GM23338 (cell line): ENCODE measurements around the gene CAPN8. TPM values are rescaled to one million over a fixed set of nuclear protein-coding genes. Genes with fewer than 3 reads are reported as not detected.

Experiments used
- ATAC-seq: fragments of 200-7000 bp; cut with Tn5 transposase; 3 replicates; pipeline ENCODE4 v1.9.1; 2020
- DNase-seq: peaks from one replicate; pipeline ENCODE4 v3.0.0-alpha.2; 2015; ENCODE audit warnings: low spot score
- H2AFZ ChIP-seq: fragments of 200-600 bp; sonication (generic); 2 replicates; pipeline ENCODE4 v1.8.0; 2016; ENCODE audit warnings: antibody characterized with exemption, mild to moderate bottlenecking, moderate library complexity
- H3F3A ChIP-seq: fragments of 200-600 bp; sonication (generic); replicated peaks from 2 replicates; pipeline ENCODE4 v1.8.0; 2017; ENCODE audit warnings: antibody characterized with exemption, mixed run types, low read depth
- H3K27ac ChIP-seq: fragments of 200-600 bp; sonication (generic); 2 replicates; pipeline ENCODE4 v1.6.1; 2016; ENCODE audit warnings: low read depth
- H3K27me3 ChIP-seq: fragments of 200-600 bp; sonication (generic); 2 replicates; pipeline ENCODE4 v1.8.0; 2016; ENCODE audit warnings: mild to moderate bottlenecking, mixed run types, moderate library complexity; ENCODE audit not compliant: insufficient read depth
- H3K36me3 ChIP-seq: fragments of 200-600 bp; sonication (generic); 2 replicates; pipeline ENCODE4 v1.8.0; 2016; ENCODE audit warnings: mild to moderate bottlenecking; ENCODE audit not compliant: insufficient read depth
- H3K4me1 ChIP-seq: fragments of 200-600 bp; sonication (generic); 2 replicates; pipeline ENCODE4 v1.8.0; 2016; ENCODE audit warnings: mild to moderate bottlenecking, moderate library complexity; ENCODE audit not compliant: insufficient read depth
- H3K4me2 ChIP-seq: fragments of 200-600 bp; sonication (generic); 2 replicates; pipeline ENCODE4 v1.7.1; 2017; ENCODE audit warnings: mixed run types
- H3K4me3 ChIP-seq: fragments of 200-600 bp; sonication (generic); 2 replicates; pipeline ENCODE4 v1.6.1; 2016; ENCODE audit warnings: mixed run types
- H3K79me2 ChIP-seq: fragments of 200-600 bp; sonication (generic); replicated peaks from 2 replicates; pipeline ENCODE4 v1.8.0; 2017; ENCODE audit warnings: mild to moderate bottlenecking; ENCODE audit not compliant: insufficient read depth
- H3K9me2 ChIP-seq: fragments of 200-600 bp; sonication (generic); 2 replicates; pipeline ENCODE4 v1.8.0; 2017; ENCODE audit not compliant: insufficient read depth
- H4K20me1 ChIP-seq: fragments of 200-600 bp; sonication (generic); replicated peaks from 2 replicates; pipeline ENCODE4 v1.8.0; 2017; ENCODE audit warnings: mild to moderate bottlenecking; ENCODE audit not compliant: insufficient read depth
- H3K27ac Mint-ChIP-seq: 2 replicates; pipeline ENCODE4 v1.8.0; 2020; ENCODE audit warnings: inconsistent platforms, mild to moderate bottlenecking, moderate library complexity, mixed read lengths
- H3K27me3 Mint-ChIP-seq: 3 replicates; pipeline ENCODE4 v1.8.0; 2022; ENCODE audit warnings: low read depth, mild to moderate bottlenecking, moderate library complexity, mixed read lengths, inconsistent platforms; ENCODE audit not compliant: insufficient read depth, poor library complexity
- H3K36me3 Mint-ChIP-seq: 3 replicates; pipeline ENCODE4 v1.8.0; 2021; ENCODE audit warnings: low read depth, mild to moderate bottlenecking, inconsistent platforms, moderate library complexity, mixed read lengths
- H3K4me1 Mint-ChIP-seq: 3 replicates; pipeline ENCODE4 v1.8.0; 2020; ENCODE audit warnings: mild to moderate bottlenecking, inconsistent platforms, mixed read lengths
- H3K4me3 Mint-ChIP-seq: 3 replicates; pipeline ENCODE4 v1.8.0; 2021; ENCODE audit warnings: moderate library complexity, mild to moderate bottlenecking, inconsistent platforms, mixed read lengths
- H3K9me3 Mint-ChIP-seq: 3 replicates; pipeline ENCODE4 v1.8.0; 2020; ENCODE audit warnings: moderate library complexity, mild to moderate bottlenecking, inconsistent platforms, mixed read lengths
- CREB1 ChIP-seq: fragments of 250-450 bp; sonication (Bioruptor Pico); IDR thresholded peaks from 2 replicates; pipeline ENCODE4 v1.5.0; 2020; ENCODE audit warnings: low read depth, mild to moderate bottlenecking, moderate library complexity
- EZH2 ChIP-seq: fragments of 200-600 bp; sonication (generic); IDR thresholded peaks from one replicate; pipeline ENCODE4 v1.8.0; 2017; ENCODE audit warnings: antibody characterized with exemption, mild to moderate bottlenecking, low read depth; ENCODE audit not compliant: unreplicated experiment
- EZH2phosphoT487 ChIP-seq: fragments of 200-600 bp; sonication (generic); IDR thresholded peaks from one replicate; pipeline ENCODE4 v1.8.1; 2018; ENCODE audit warnings: antibody characterized with exemption; ENCODE audit not compliant: unreplicated experiment
- JUNB ChIP-seq: IDR thresholded peaks from one replicate; pipeline ENCODE4 v1.6.1; 2016; ENCODE audit warnings: antibody characterized with exemption; ENCODE audit not compliant: unreplicated experiment
- NANOG ChIP-seq: IDR thresholded peaks from 2 replicates; pipeline ENCODE4 v1.6.1; 2016; ENCODE audit warnings: antibody characterized with exemption, borderline replicate concordance
- POLR2AphosphoS5 ChIP-seq: IDR thresholded peaks from 2 replicates; pipeline ENCODE4 v1.6.1; 2016; ENCODE audit warnings: antibody characterized with exemption, low read depth
- ZNF114 ChIP-seq: fragments of 250-450 bp; sonication (Bioruptor Pico); IDR thresholded peaks from 2 replicates; pipeline ENCODE4 v1.5.0; 2020; ENCODE audit warnings: mild to moderate bottlenecking, moderate library complexity
- ZNF331 ChIP-seq: fragments of 250-450 bp; sonication (Bioruptor Pico); IDR thresholded peaks from 2 replicates; pipeline ENCODE4 v1.5.0; 2020; ENCODE audit warnings: low read depth, mild to moderate bottlenecking, moderate library complexity
- polyA plus RNA-seq: library from polyadenylated mRNA; unstranded; fragments of >200 nt; fragmentation: Nextera tagmentation; extraction: Ambion mirVana; gene quantifications from 2 replicates; pipeline ENCODE4 v1.2.1, GENCODE V29; 2016
- total RNA-seq: library from RNA; depleted of rRNA; stranded (reverse); fragments of >200 nt; shearing (Covaris generic); gene quantifications from 2 replicates; pipeline ENCODE4 v1.2.3, GENCODE V29; 2014
- TF ChIP-seq, protein P1 (sequence below): IDR thresholded peaks from 2 replicates; pipeline ENCODE4 v1.6.1; 2016; ENCODE audit warnings: antibody characterized with exemption
- TF ChIP-seq, protein P2 (sequence below): fragments of 250-450 bp; sonication (Bioruptor Pico); IDR thresholded peaks from 2 replicates; pipeline ENCODE4 v1.5.0; 2020; ENCODE audit warnings: mild to moderate bottlenecking, moderate library complexity
- TF ChIP-seq, protein P3 (sequence below), 2 experiments: fragments of 200-600 bp in 1 of 2; sonication (generic) in 1 of 2; conservative IDR thresholded peaks; 2 replicates each; pipeline versions ENCODE4 v1.5.1 to v1.6.1; 2016 to 2017; ENCODE audit warnings: antibody characterized with exemption in 2 of 2, low read depth in 2 of 2, mild to moderate bottlenecking in 2 of 2, moderate library complexity in 1 of 2

The CAPN8 gene
- total and polyA plus RNA-seq, 2 experiments from 2014 or later = not detected

DNA sequence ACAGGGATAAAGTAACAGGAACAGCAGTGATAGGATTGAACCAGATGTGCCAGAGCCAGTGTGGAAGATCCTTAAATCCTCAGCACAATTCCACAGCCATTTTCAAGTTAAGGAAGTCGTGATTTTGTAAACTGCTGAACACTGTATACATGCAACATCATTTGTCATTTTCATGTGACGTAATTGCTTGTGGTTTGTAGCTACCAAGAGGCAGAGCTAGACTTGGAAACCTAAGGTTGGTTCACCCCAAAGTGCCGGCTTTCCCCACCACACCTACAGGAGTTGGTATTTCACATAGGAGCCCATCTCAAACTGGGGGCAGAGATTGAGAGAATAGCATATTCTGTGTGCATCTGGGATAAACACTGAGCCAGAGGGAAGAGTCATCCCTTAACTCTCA lies 113.9 kb downstream of the CAPN8 start:
- TF ChIP-seq ZNF114 = no peak
- TF ChIP-seq, protein P1, sequence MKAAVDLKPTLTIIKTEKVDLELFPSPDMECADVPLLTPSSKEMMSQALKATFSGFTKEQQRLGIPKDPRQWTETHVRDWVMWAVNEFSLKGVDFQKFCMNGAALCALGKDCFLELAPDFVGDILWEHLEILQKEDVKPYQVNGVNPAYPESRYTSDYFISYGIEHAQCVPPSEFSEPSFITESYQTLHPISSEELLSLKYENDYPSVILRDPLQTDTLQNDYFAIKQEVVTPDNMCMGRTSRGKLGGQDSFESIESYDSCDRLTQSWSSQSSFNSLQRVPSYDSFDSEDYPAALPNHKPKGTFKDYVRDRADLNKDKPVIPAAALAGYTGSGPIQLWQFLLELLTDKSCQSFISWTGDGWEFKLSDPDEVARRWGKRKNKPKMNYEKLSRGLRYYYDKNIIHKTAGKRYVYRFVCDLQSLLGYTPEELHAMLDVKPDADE = no peak
- no peak for TF ChIP-seq EZH2
- no peak for TF ChIP-seq ZNF331 (CRISPR knock-in tag)
- TF ChIP-seq, protein P2, sequence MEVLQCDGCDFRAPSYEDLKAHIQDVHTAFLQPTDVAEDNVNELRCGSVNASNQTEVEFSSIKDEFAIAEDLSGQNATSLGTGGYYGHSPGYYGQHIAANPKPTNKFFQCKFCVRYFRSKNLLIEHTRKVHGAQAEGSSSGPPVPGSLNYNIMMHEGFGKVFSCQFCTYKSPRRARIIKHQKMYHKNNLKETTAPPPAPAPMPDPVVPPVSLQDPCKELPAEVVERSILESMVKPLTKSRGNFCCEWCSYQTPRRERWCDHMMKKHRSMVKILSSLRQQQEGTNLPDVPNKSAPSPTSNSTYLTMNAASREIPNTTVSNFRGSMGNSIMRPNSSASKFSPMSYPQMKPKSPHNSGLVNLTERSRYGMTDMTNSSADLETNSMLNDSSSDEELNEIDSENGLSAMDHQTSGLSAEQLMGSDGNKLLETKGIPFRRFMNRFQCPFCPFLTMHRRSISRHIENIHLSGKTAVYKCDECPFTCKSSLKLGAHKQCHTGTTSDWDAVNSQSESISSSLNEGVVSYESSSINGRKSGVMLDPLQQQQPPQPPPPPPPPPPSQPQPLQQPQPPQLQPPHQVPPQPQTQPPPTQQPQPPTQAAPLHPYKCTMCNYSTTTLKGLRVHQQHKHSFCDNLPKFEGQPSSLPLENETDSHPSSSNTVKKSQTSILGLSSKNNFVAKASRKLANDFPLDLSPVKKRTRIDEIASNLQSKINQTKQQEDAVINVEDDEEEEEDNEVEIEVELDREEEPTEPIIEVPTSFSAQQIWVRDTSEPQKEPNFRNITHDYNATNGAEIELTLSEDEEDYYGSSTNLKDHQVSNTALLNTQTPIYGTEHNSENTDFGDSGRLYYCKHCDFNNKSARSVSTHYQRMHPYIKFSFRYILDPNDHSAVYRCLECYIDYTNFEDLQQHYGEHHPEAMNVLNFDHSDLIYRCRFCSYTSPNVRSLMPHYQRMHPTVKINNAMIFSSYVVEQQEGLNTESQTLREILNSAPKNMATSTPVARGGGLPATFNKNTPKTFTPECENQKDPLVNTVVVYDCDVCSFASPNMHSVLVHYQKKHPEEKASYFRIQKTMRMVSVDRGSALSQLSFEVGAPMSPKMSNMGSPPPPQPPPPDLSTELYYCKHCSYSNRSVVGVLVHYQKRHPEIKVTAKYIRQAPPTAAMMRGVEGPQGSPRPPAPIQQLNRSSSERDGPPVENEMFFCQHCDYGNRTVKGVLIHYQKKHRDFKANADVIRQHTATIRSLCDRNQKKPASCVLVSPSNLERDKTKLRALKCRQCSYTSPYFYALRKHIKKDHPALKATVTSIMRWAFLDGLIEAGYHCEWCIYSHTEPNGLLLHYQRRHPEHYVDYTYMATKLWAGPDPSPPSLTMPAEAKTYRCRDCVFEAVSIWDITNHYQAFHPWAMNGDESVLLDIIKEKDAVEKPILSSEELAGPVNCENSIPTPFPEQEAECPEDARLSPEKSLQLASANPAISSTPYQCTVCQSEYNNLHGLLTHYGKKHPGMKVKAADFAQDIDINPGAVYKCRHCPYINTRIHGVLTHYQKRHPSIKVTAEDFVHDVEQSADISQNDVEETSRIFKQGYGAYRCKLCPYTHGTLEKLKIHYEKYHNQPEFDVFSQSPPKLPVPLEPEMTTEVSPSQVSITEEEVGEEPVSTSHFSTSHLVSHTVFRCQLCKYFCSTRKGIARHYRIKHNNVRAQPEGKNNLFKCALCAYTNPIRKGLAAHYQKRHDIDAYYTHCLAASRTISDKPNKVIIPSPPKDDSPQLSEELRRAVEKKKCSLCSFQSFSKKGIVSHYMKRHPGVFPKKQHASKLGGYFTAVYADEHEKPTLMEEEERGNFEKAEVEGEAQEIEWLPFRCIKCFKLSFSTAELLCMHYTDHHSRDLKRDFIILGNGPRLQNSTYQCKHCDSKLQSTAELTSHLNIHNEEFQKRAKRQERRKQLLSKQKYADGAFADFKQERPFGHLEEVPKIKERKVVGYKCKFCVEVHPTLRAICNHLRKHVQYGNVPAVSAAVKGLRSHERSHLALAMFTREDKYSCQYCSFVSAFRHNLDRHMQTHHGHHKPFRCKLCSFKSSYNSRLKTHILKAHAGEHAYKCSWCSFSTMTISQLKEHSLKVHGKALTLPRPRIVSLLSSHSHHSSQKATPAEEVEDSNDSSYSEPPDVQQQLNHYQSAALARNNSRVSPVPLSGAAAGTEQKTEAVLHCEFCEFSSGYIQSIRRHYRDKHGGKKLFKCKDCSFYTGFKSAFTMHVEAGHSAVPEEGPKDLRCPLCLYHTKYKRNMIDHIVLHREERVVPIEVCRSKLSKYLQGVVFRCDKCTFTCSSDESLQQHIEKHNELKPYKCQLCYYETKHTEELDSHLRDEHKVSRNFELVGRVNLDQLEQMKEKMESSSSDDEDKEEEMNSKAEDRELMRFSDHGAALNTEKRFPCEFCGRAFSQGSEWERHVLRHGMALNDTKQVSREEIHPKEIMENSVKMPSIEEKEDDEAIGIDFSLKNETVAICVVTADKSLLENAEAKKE = no peak
- no peak for TF ChIP-seq JUNB
- TF ChIP-seq, protein P3, sequence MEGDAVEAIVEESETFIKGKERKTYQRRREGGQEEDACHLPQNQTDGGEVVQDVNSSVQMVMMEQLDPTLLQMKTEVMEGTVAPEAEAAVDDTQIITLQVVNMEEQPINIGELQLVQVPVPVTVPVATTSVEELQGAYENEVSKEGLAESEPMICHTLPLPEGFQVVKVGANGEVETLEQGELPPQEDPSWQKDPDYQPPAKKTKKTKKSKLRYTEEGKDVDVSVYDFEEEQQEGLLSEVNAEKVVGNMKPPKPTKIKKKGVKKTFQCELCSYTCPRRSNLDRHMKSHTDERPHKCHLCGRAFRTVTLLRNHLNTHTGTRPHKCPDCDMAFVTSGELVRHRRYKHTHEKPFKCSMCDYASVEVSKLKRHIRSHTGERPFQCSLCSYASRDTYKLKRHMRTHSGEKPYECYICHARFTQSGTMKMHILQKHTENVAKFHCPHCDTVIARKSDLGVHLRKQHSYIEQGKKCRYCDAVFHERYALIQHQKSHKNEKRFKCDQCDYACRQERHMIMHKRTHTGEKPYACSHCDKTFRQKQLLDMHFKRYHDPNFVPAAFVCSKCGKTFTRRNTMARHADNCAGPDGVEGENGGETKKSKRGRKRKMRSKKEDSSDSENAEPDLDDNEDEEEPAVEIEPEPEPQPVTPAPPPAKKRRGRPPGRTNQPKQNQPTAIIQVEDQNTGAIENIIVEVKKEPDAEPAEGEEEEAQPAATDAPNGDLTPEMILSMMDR (conservative IDR thresholded peaks at IDR 0.05; ENCODE audit: low read depth in 2 of 2) = no peak
- TF ChIP-seq NANOG = no peak
- TF ChIP-seq CREB1 (CRISPR knock-in tag) = no peak
- TF ChIP-seq EZH2phosphoT487 = no peak
- no peak for TF ChIP-seq POLR2AphosphoS5
- no peaks in the 10 kb centered on the region for H3K27me3 ChIP-seq
- ATAC-seq (no peak), DNase-seq (no peak)
- H3K27me3 Mint-ChIP-seq = no peaks in the 10 kb centered on the region
- H3K27ac ChIP-seq = no peak overlapping the region
- H3K4me1 Mint-ChIP-seq = peaks cover 2% of the 10 kb centered on the region; the same call in 1 of the 3 replicates
- no peaks in the 10 kb centered on the region for H3K36me3 ChIP-seq
- no peak overlapping the region for H3K4me2 ChIP-seq
- no peaks in the 10 kb centered on the region for H3F3A ChIP-seq
- H3K9me2 ChIP-seq = no peaks in the 10 kb centered on the region; the same call in 1 of the 2 replicates
- no peaks in the 10 kb centered on the region for H3K9me3 Mint-ChIP-seq
- no peaks in the 10 kb centered on the region for H3K4me1 ChIP-seq
- H3K36me3 Mint-ChIP-seq = no peaks in the 10 kb centered on the region
- H3K79me2 ChIP-seq = no peaks in the 10 kb centered on the region
- no peak overlapping the region for H3K4me3 Mint-ChIP-seq
- no peak overlapping the region for H2AFZ ChIP-seq
- no peaks in the 10 kb centered on the region; the same call in 1 of the 2 replicates for H4K20me1 ChIP-seq
- no peak overlapping the region for H3K4me3 ChIP-seq
- no peak overlapping the region for H3K27ac Mint-ChIP-seq
